NCI-H510A treated with DMSO at 0.1 percent for 48 hours (cell line): Measurements from ENCODE around the gene NR3C2.
"Not testable (repeated sequence)": the region's sequence is repeated elsewhere in the genome, so short reads cannot be mapped to it uniquely, and the experiment has no call there.

Source experiments
- DNase-seq: peaks from one replicate; lab custom pipeline; 2025; lab: John Stamatoyannopoulos, UW

Gene NR3C2

DNA sequence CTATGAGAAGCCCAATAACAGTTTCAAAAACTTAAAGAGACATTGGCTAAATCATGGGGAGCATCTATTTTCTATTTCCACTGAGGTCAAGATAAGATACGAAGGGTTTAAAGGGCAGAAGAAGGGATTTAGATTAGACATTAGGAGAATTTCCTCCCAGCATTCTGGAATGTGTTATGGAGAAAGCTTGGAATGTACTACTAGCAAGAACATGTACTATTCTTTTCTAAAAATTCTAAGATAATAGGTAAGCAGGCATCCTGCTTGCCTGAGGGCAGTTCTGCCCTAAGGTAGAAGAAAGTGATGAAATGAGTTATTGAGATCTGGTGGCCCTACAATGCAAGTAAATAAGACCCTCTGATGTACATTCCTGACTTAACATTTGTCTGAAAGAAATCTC, 279.2 kb downstream of the NR3C2 start:
- no peak for DNase-seq

DNA sequence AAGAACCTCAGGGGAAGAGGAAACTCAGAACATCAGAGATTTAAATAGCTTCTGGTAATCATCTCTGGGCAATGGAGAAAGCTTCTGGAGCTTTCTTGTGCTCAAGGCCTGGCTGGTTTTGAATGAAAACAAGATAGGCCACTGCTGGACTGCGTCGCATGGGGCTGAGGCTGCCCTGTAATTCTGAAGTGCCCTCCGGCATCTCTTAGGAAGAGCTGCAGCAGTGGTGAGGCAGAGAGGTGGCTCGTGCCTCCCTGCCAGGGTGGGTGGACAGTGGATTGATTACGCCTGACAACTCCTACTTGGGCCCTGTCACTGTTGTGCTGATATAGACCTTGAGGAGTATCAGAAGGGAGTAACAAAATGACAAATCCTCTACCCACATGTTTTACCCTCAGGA, 279.7 kb downstream of the NR3C2 start:
- no peak for DNase-seq

DNA sequence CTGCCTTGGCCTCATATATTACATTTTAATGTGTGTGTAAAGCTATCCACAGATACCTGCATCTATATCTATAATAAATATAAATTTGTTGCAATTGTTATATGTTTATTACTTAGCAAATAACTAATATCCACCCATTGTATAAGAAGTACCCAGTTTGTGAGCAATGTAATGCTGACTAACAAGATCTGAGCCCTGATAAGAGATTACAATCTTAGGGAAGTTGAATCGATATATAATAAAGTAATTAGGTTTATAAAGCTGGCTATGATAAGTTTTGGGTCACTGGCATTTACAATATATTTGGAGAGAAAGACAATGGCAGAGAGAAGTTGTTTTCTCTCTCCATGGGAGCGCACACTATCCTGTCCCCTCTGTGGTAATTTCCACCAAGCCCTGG, 280.6 kb downstream of the NR3C2 start:
- no peak for DNase-seq

DNA sequence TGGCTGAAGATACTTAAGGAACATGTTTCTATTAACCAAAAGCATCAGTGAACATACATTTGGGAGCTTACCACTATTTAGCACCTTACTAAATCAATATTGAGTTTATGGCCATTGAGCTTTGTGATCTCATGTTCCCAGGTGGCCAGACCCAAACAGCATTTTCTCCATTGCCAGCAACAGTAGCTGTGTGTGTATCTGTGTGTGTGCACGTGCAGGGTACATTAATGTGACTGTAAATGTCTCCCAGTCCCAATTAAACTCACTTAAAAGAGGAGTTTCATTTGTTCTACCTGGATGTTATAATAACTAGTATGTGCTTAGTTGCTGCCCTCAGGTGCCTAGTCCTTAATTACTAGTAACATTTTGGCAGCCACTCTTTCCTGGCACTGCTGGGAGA, 282.4 kb downstream of the NR3C2 start:
- DNase-seq, result no peak

DNA sequence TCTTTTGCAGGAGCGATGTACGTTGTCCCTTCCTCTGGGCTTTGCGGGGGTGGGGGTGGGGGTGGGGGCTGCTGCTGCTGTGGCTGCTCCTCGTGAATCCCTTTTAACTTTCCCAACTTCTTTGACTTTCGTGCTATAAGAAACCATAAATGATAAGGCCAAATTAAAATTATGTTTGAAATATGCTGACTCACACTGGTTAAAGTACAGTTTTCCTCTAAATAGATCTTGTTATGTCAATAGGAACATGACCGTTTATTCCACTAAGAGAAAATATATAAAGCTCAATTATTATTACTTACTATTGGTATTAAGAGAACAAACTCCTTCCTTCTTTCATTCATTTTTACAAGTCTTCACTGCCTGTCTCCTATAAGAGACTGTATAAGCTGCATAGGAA, 287.4 kb downstream of the NR3C2 start:
- no peak for DNase-seq

DNA sequence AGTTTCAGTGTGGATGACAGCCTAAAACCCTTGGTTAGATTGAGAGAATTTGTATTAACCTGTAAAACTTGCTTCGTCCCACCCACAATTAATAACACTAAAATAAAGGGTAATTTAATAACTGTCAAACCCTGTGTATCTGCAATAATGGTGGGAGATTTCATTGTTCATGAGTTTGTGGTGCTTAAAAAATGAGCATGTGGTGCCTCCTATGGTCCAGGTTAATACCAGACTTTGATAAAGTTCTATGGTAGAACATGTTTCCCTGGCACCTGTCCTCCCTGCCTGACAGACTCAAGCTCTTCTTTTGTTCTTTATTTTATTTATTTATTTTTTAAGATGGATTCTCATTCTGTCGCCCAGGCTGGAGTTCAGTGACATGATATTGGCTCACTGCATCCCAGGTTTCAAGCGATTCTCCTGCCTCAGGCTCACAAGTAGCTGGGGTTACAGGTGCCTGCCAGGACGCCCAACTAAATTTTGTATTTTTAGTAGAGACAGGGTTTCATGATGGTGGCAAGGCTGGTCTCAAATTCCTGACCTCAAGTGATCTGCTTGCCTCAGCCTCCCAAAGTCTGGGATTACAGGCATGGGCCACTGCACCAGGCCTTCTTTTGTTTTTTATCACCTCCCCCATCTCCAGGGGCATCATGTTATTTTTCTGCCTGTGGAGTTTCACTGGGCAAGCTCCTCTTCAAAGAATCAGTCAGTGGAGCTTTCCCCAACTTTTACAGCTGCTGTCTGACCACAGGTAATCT, 289.2 kb downstream of the NR3C2 start:
- DNase-seq, result no peak

DNA sequence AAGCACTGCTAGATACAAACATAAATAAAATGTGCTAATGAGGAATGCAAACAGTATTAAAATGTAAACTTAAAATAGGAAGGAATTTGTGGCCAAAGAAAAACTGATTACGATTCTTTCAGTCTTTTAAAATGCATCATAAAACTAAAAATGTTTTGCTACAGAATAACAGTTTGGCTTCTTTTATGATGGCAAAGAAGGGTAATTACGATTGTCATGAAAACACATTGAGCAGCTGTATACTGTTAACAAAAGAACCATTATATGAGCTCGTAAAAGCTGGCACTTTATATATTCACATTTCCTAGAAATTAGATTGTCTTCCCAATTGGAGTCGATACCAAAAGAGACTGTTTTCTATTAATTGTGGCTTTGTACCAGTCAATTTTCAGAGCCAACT, 290.4 kb downstream of the NR3C2 start:
- no peak for DNase-seq

DNA sequence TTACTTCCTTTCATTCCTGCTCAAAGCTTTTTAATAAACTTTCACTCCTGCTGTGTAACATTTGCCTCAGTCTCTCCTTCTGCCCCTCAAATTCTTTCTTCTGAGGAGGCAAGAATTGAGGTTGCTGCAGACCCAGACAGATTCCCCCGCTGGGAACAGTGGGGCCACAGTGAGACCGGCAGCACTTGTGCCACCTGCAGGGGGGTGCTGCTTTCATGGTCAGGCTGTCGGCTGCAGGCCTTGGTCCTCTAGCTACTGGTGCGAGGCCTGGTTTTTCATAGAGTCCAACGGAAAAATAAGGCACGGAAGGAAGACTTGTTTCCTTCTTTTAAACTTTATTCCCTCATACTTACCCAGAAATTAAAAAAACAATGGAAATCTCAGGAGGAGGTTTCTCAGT, 296.7 kb downstream of the NR3C2 start:
- no peak for DNase-seq

DNA sequence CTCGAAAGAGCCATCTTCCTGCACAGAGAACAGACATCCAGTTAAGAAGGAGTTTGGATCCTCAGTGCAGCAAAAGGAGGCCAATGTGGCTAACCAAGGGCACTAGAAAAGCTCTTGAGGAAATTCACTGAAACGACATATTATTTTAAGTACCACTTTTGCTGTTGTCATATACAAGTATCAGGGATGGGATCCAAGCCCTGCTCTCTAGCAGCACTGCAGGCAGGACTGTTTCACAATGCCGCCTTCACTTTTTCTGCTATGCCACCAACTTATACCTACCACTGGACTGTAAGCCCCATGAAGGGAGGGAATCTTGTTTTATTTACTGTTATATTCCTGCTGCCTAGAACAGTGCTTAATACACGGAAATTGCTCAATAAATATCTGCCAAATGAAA, 299.0 kb downstream of the NR3C2 start:
- DNase-seq, result no peak

DNA sequence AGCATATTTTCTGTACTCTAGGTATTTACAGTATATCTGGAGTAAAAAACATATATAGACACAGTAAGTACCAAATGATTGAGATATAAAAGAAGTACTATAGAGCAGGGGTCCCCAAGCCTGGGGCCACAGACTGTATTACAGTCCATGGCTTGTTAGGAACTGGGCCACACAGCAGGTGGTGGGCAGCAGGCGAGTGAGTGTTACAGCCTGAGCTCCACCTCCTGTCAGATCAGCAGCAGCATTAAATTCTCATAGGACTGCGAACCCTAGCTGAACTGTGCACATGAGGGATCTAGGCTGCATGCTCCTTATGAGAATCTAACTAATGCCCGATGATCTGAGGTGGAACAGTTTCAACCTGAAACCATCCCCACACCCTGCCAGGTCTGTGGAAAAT, 300.7 kb downstream of the NR3C2 start:
- no peak for DNase-seq

DNA sequence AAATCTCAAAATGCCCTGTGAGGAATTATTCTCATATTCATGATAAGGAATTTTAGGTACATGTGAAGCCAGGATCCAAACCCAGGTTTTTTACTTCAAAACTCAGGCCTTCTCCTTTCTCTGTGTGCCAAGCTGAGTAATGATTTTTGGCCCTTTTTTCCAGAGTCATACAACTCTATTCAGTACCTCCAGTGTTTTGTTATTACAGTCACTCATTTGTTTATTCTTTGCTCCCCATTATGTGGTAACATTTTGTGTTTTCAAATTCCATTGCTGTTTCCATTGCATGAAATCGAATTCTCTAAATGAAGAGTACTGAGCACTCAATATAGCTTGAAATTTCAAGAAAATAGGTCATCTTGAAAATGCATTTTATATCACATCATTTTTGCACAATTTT, 315.4 kb downstream of the NR3C2 start:
- DNase-seq, result no peak

DNA sequence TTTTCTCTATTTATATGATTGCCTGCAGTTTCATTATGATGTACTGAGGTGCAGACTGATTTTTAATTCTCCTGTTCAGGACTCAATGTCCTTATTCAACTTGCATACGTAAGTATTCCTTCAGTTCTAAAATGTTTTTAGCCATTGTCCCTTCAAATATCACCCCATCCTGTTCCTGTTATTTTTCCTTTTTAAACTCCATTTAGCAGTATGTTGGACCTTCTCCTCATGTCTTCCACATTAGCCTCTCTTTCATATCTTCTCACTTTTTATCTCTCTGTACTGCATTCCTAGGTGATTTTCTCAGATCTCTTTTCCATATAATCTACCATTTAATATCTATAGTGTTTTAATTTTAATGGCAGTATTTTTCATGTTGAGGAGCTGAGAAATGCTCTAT, 317.7 kb downstream of the NR3C2 start:
- DNase-seq, result no peak

DNA sequence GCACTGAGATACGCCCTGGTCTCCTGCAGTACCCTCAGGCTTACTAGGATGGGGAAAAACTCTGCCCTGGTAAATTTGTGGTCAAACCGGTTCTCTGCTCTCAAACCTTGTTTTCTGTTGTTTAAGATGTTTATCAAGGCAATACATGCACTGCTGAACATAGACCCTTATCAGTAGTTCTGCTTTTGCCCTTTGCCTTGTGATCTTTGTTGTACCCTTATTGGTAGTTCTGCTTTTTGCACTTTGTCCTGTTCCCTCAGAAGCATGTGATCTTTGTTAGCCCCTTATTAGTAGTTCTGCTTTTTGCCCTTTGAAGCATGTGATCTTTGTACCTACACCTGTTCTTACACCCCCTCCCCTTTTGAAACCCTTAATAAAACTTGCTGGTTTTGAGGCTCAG, 319.1 kb downstream of the NR3C2 start:
- DNase-seq, result not testable (repeated sequence)

DNA sequence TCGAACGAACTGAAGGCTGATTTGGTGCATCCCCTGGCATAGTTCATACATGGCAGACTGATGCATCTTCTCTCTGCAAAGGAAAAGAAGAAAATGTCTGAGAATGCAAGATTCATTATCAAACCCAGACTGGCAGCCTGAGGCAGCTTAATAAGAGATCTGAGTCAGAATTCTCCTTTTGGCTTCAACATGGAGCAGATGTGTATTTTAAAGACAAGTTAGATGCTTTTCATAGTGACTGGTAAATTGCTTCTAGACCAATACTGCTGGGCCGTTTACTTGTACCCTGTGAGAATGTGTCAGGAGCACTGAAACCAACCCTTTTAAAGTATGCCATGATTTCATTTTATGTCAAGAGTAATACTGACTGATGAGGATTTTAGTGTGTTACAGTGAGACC, 322.0 kb downstream of the NR3C2 start:
- DNase-seq, result no peak

DNA sequence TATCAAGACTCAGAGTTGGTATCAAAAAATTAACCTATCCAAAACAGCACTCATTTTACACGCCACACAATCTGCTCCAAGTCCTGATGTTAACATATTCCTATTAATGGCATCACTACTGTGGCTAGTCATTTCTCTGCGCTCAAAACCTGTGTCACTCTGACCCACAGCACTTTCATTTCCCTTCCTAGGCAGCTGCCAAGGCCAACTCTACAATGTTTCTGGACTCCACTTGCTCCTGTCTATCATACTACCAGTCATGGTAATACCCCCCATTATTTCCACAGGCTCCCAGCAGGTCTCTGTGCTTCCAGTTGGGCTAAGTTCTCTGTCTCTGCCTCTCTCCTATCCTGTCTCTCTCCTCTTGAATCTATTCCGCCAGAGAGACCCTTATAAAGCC, 323.6 kb downstream of the NR3C2 start:
- DNase-seq, result no peak

DNA sequence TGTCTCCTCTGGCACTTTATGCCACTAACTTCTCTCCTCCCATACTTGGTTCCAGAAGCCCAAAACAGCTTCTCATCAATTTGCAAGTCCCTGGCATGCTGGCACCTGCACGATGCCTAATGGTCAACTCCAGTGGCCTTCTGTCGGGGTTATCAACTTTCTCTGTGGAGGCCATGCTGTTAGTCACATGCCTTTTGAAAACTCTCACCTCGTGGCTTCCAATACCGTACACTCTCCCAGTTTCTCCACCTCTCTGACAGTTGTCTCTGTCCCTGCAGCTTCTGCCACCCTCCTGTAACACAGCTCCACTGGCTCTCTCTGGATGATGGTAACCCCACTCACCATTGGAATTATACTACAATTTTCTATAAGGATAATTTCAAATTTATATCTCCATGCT, 324.0 kb downstream of the NR3C2 start:
- DNase-seq, result no peak

DNA sequence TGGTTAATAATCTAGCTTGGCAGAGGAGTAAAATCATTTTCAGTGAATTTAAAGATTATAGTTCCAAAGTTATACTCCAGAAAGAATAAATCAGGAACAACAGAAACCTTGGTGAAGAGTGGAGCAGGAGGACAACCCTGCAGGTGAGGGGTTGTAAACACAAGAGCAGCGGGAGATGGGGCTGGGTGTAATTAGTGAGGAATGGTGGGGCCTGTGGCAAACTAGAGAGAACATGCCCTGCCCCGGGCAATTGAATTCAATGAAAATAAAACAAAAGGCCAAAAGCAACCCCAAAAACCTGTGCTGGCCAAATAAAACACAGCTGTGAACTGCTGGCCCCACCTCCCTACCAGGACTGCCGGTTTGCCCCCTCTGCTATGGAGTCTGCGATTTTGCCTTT, 325.2 kb downstream of the NR3C2 start:
- no peak for DNase-seq

DNA sequence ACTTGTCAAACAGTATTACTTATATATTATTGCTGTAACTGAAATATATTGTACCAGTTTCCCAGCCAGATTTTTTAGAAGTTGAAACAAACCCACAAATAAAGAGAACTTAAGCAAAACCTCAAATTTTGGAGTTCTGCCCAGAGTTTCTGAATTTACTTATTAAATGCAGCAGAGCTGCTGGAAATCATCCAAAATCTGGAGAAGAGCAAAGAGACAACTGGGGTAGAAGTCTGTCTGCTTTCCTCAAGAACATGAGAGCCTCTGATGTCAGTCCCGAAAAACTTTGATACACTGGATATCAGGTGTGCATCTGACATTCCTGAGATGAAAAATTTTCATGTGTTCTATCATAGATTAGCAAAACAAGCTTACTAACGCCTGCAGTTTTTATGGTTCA, 325.9 kb downstream of the NR3C2 start:
- DNase-seq, result no peak

DNA sequence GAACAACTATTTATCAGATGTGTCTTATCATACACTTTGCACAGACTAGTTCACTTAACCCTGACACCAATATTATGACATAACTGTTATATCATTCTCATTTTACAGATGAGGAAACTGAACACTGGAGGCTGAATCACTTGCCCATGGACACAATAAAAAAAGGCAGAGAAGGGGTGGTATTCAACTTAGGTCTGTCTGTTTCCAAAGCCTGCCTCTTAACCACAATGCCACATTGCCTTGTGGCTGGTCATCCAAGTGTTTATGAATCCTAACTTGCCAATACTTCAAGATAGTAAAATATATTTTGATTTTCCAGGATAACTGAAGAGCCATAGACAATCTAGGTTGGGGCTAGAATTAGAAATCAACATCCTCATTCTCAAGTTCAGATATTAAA, 327.8 kb downstream of the NR3C2 start:
- no peak for DNase-seq

DNA sequence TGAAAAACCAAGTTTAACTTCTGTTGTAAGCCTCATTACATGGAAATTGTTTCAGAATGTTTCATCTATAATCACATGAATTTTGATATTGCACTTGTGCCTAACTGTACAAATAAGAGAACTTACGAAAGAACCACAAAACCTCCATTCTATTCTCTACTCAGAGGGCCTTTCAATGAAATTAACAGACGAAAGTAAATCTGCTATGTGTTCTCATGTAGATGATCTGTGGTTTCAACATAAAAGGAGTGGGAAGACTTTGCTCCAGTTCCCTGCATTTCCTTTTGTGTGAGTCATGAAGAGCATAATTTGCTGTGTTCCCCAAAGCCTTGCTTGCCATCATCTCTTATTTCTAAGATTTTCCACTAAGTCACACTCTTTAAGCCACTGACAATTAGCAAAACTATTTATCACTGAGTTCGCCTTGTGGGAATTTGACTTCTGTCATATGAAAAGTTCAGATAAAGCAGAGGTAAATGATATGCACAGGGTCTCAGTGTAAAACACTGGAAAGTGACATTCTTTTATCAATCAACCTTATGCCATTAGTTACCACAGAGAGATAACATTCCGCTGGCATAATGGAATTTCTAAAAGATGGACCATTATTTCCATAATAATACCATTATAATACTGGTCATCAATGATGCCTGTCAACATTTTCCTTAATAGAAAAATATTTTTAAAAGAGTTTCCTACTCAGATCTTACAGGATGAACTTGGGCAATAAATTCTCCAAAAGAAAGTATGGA, 329.8 kb downstream of the NR3C2 start:
- no peak for DNase-seq

DNA sequence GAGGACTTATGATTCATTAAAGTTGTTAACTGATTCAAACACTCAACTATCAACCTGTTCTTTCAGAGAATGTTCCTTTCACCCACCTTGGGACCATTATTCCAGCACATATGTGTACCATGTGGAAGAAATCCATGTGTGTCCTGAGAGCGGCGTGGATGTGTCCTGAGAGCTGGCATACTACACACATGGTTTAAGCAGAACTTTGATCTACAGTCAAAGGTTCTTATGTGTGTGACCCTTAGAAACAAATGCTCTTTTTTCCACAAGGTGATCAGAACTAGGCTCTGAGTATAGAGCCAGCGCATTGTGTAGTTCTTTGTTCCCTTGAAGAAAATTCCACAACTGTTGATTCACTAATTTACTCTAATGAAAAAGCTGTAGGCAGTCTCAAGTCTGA, 332.0 kb downstream of the NR3C2 start:
- no peak for DNase-seq

DNA sequence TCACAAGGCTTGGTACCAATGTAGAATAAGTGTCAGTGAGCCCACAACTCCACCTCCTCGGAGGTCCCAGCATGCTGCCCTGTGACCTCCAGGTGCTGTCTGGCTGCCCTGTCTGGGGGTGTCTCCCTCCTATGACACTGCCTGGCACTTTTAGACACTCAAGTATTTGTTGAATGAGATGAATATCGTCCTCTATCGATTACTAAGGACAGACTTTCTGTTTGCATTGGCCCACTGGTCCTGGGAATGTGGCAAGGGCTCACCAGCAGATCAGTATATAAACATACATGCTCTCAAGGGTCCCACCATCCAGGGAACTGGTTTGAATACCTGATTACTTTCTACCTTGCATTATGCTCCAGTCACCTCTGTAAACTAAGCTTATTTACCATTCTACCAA, 333.0 kb downstream of the NR3C2 start:
- DNase-seq, result no peak

DNA sequence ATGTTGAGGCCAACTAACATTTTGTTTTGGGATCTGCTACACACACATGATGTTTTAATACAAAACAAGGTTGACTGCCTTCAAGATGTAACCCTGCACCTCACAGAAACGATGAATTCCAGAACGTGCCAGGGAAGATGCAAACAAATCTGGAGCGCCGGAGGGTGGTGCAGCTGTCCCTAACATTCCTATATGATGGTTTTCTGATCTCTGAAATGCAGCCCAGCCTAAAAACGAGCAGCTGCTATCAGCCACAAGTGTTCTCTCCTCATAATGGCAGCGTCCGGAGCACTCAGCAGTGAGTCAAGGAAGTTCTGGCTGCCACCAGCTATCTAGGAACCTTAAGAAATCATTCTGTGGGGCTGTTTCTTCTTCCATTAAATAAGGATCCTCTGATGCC, 333.4 kb downstream of the NR3C2 start:
- DNase-seq, result no peak
